ENCODE data around the gene ATP13A1.

Gene ATP13A1

DNA sequence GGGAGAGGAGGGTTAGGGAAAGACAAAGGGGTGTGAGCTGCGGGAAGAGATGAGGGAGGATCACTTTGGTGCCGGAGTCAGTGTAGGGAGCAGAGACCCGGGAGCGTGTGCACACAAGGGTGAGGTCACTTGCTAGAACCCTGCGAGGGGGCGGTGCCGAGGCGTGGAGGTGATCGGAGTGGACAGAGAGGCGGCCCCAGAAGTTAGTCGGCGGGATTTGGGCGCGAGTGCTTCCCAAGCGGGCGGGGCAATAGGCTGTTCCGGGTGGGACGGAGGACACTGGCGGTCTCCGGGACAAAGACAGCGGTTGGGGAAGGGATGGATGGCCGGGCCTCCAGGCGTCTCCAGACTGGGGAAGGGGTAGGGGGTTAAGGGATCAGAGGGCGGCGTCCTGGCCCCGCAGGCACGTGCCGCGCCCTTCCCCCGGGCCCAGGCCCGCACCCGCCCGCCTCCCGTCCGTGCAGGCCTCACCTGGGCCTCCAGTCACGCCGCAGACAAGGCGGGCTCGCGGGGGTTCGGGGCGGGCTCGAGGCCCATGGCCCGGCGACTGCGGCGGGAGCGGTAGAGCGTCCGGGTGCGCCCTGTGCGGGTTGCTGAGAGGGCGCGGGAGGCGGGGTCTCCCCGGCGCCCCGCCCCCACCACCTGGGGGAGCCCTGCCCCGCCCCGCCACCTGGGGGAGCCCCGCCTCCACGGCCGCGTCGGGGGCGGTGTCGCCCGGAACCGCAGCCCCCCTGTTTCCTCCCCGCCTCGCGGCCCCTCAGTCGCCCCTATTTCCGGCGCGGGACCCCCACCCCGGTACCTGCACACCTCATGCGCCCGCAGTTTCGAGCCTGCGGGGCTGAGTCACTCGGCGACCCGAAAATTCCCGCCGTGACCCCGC is 35.6 kb downstream of the ATP13A1 start, which contains the start of gene LPAR2:
Gene LPAR2, minus strand, starts transcription at position 600 of the 880 bp plus-strand sequence. CDS start 945 bp downstream, outside the sequence.
- H3K9me3 ChIP-seq (ENCODE audit: insufficient read depth, low read length), result no peaks in the 10 kb centered on the region
- H3K4me1 ChIP-seq (ENCODE audit: insufficient read depth, insufficient read length), result peaks cover 14% of the 10 kb centered on the region
- TF ChIP-seq YY1 (IDR thresholded peaks at IDR 0.05; ENCODE audit: insufficient read depth, insufficient read length) (no peak), ZNF274 (IDR thresholded peaks at IDR 0.05; ENCODE audit: low read depth, low read length) (no peak), SUZ12 (IDR thresholded peaks at IDR 0.05; ENCODE audit: extremely low read depth, insufficient read depth, insufficient read length) (no peak)
- peaks cover 57% of the 10 kb centered on the region for H3K36me3 ChIP-seq (ENCODE audit: insufficient read depth, insufficient read length, low read length)
- H3K27me3 ChIP-seq (ENCODE audit: insufficient read depth, insufficient read length), result no peaks in the 10 kb centered on the region
- DNase-seq (ENCODE audit: low read depth, low spot score), result no peak
- peak within 1 kb of the TSS; percentile 73 for H3K4me3 ChIP-seq (ENCODE audit: insufficient read length, low read depth)
- H3K9ac ChIP-seq (ENCODE audit: insufficient read length, low read depth), result peak within 1 kb of the TSS; percentile 89

GRCh38 chr19:19626516-19627472 is 36.7 kb downstream of the ATP13A1 start:
- no peaks in the 10 kb centered on the region for H3K27me3 ChIP-seq (ENCODE audit: insufficient read depth, insufficient read length)
- no peak for DNase-seq (ENCODE audit: low read depth, low spot score)
- H3K9me3 ChIP-seq (ENCODE audit: insufficient read depth, low read length), result no peaks in the 10 kb centered on the region
- no peak for TF ChIP-seq YY1 (IDR thresholded peaks at IDR 0.05; ENCODE audit: insufficient read depth, insufficient read length)
- TF ChIP-seq SUZ12 (IDR thresholded peaks at IDR 0.05; ENCODE audit: extremely low read depth, insufficient read depth, insufficient read length), result no peak
- no peak for TF ChIP-seq ZNF274 (IDR thresholded peaks at IDR 0.05; ENCODE audit: low read depth, low read length)
- peaks cover 14% of the 10 kb centered on the region for H3K4me1 ChIP-seq (ENCODE audit: insufficient read depth, insufficient read length)
- peaks cover 56% of the 10 kb centered on the region for H3K36me3 ChIP-seq (ENCODE audit: insufficient read depth, insufficient read length, low read length)
- peak overlapping the region; percentile 73 for H3K4me3 ChIP-seq (ENCODE audit: insufficient read length, low read depth)
- peak overlapping the region; percentile 89 for H3K9ac ChIP-seq (ENCODE audit: insufficient read length, low read depth)

DNA sequence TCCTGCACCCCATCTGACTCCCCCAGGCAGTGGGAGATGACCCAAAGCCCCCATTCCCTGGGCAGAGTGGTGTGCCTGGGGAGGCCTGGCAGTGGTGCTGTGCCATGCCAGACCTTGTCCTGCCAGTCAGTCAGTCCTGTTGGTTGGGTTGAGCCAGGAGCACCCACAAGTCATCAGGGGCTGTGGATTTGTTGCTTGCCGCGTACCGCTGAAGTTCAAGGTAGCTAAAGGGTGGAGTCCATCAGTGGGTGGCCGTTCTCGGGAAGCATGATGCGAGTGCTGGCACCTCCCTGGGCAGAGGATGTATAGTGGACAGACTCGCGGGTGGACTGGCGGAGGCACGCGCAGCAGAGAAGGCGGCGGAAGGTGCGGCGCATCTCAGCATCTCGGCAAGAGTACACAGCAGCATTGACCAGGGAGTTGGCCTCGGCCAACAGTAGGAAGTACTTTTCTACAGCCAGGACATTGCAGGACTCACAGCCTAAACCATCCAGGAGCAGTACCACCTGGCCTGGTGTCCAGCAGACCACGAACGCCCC is 39.4 kb downstream of the ATP13A1 start:
- Histone ChIP-seq H3K9ac (ENCODE audit: insufficient read length, low read depth) (no peak overlapping the region), H3K9me3 (ENCODE audit: insufficient read depth, low read length) (no peaks in the 10 kb centered on the region), H3K36me3 (ENCODE audit: insufficient read depth, insufficient read length, low read length) (peaks cover 44% of the 10 kb centered on the region), H3K4me1 (ENCODE audit: insufficient read depth, insufficient read length) (peaks cover 11% of the 10 kb centered on the region), H3K4me3 (ENCODE audit: insufficient read length, low read depth) (no peak overlapping the region), H3K27me3 (ENCODE audit: insufficient read depth, insufficient read length) (no peaks in the 10 kb centered on the region)
- DNase-seq (ENCODE audit: low read depth, low spot score), result no peak
- TF ChIP-seq YY1 (IDR thresholded peaks at IDR 0.05; ENCODE audit: insufficient read depth, insufficient read length), result no peak
- TF ChIP-seq SUZ12 (IDR thresholded peaks at IDR 0.05; ENCODE audit: extremely low read depth, insufficient read depth, insufficient read length), result no peak
- no peak for TF ChIP-seq ZNF274 (IDR thresholded peaks at IDR 0.05; ENCODE audit: low read depth, low read length)

GRCh38 chr19:19623383-19623782 is 40.1 kb downstream of the ATP13A1 start:
- Histone ChIP-seq H3K9me3 (ENCODE audit: insufficient read depth, low read length) (no peaks in the 10 kb centered on the region), H3K36me3 (ENCODE audit: insufficient read depth, insufficient read length, low read length) (peaks cover 44% of the 10 kb centered on the region), H3K4me3 (ENCODE audit: insufficient read length, low read depth) (no peak overlapping the region), H3K4me1 (ENCODE audit: insufficient read depth, insufficient read length) (peaks cover 11% of the 10 kb centered on the region), H3K27me3 (ENCODE audit: insufficient read depth, insufficient read length) (no peaks in the 10 kb centered on the region), H3K9ac (ENCODE audit: insufficient read length, low read depth) (no peak overlapping the region)
- no peak for DNase-seq (ENCODE audit: low read depth, low spot score)
- TF ChIP-seq SUZ12 (IDR thresholded peaks at IDR 0.05; ENCODE audit: extremely low read depth, insufficient read depth, insufficient read length), result no peak
- TF ChIP-seq ZNF274 (IDR thresholded peaks at IDR 0.05; ENCODE audit: low read depth, low read length), result no peak
- no peak for TF ChIP-seq YY1 (IDR thresholded peaks at IDR 0.05; ENCODE audit: insufficient read depth, insufficient read length)

DNA sequence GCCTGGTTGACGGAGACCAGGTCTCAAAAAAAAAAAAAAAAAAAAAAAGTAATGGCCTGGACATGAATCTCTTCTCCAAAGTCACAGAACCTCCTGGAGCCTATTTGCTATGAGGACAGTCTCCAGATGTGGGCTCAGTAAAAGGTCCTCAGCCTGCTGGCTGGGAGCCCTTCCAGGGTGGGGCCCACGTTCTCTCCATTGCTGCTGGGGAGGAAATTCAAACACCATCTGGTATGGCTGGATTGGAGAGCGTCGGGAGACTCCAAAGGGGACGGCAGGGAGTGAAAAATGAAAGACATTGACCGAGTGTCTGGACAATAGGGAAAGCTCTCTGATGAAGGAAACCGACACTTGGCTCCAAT is 43.6 kb downstream of the ATP13A1 start:
- peaks cover 29% of the 10 kb centered on the region for H3K36me3 ChIP-seq (ENCODE audit: insufficient read depth, insufficient read length, low read length)
- H3K4me1 ChIP-seq (ENCODE audit: insufficient read depth, insufficient read length), result peaks cover 3% of the 10 kb centered on the region
- no peak for DNase-seq (ENCODE audit: low read depth, low spot score)
- H3K9me3 ChIP-seq (ENCODE audit: insufficient read depth, low read length), result no peaks in the 10 kb centered on the region
- H3K4me3 ChIP-seq (ENCODE audit: insufficient read length, low read depth), result no peak overlapping the region
- no peak overlapping the region for H3K9ac ChIP-seq (ENCODE audit: insufficient read length, low read depth)
- no peaks in the 10 kb centered on the region for H3K27me3 ChIP-seq (ENCODE audit: insufficient read depth, insufficient read length)
- TF ChIP-seq ZNF274 (IDR thresholded peaks at IDR 0.05; ENCODE audit: low read depth, low read length), result no peak
- TF ChIP-seq YY1 (IDR thresholded peaks at IDR 0.05; ENCODE audit: insufficient read depth, insufficient read length), result no peak
- TF ChIP-seq SUZ12 (IDR thresholded peaks at IDR 0.05; ENCODE audit: extremely low read depth, insufficient read depth, insufficient read length), result no peak

DNA sequence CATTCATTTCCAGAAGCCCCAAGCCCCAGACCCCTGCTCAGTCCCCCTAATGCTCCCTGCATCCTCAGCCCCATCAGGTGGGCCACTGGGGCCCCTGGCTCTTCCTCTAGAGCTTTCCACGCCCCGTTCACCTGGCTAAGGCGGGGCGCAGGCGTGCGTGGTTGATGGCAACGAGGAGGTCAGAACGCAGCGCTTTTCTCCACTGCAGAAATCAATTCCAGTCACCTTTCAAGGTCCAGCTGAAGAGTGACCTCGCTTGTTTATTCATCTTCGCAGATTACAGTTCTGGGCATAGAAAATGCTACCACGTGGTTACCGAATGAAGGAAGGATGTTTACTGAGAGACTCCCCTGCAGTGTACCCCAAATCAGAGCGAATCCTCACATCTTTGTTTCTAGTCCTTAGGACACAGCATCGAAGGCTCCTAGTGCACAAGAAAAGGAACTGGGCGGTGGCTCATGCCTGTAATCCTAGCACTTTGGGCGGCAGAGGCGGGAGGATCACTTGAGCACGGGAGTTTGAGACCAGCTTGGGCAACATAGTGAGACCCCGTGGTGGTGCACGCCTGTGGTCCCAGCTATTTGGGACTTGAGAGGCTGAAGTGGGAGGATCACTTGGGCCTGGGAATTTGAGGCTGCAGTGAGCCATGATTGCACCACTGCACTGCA is 44.2 kb downstream of the ATP13A1 start:
- Histone ChIP-seq H3K36me3 (ENCODE audit: insufficient read depth, insufficient read length, low read length) (peaks cover 25% of the 10 kb centered on the region), H3K27me3 (ENCODE audit: insufficient read depth, insufficient read length) (no peaks in the 10 kb centered on the region), H3K9ac (ENCODE audit: insufficient read length, low read depth) (no peak overlapping the region), H3K9me3 (ENCODE audit: insufficient read depth, low read length) (no peaks in the 10 kb centered on the region), H3K4me3 (ENCODE audit: insufficient read length, low read depth) (no peak overlapping the region), H3K4me1 (ENCODE audit: insufficient read depth, insufficient read length) (peaks cover 3% of the 10 kb centered on the region)
- DNase-seq (ENCODE audit: low read depth, low spot score), result no peak
- TF ChIP-seq YY1 (IDR thresholded peaks at IDR 0.05; ENCODE audit: insufficient read depth, insufficient read length), result no peak
- TF ChIP-seq ZNF274 (IDR thresholded peaks at IDR 0.05; ENCODE audit: low read depth, low read length), result no peak
- TF ChIP-seq SUZ12 (IDR thresholded peaks at IDR 0.05; ENCODE audit: extremely low read depth, insufficient read depth, insufficient read length), result no peak

Data from NT2/D1 (cell line).